Measurements from ENCODE around the gene AGER.

AGER gene

GRCh38 chr6:32137454-32137853, 46.6 kb downstream of the AGER start:
- Histone ChIP-seq H3K27me3 (no peaks in the 10 kb centered on the region), H4K20me1 (no peaks in the 10 kb centered on the region), H3K4me1 (no peaks in the 10 kb centered on the region), H3K36me3 (no peaks in the 10 kb centered on the region), H3K27ac (no peak overlapping the region), H3K9ac (no peak overlapping the region), H3K4me3 (no peak overlapping the region), H3K9me3 (no peaks in the 10 kb centered on the region), H3K4me2 (no peak overlapping the region)
- no peak for TF ChIP-seq Cebpa-rat (IDR thresholded peaks at IDR 0.05)

GRCh38 chr6:32133786-32134185, 50.3 kb downstream of the AGER start:
- H3K4me3 ChIP-seq, result no peak overlapping the region
- H4K20me1 ChIP-seq, result no peaks in the 10 kb centered on the region
- no peak overlapping the region for H3K4me2 ChIP-seq
- H3K27ac ChIP-seq, result no peak overlapping the region
- H3K4me1 ChIP-seq, result peaks cover 11% of the 10 kb centered on the region
- H3K36me3 ChIP-seq, result no peaks in the 10 kb centered on the region
- no peak for TF ChIP-seq Cebpa-rat (IDR thresholded peaks at IDR 0.05)
- H3K27me3 ChIP-seq, result no peaks in the 10 kb centered on the region
- no peak overlapping the region for H3K9ac ChIP-seq
- no peaks in the 10 kb centered on the region for H3K9me3 ChIP-seq

- no peaks in the 10 kb centered on the region for H3K36me3 ChIP-seq
- no peak for TF ChIP-seq Cebpa-rat (IDR thresholded peaks at IDR 0.05)
- no peak overlapping the region for H3K9ac ChIP-seq
- H3K9me3 ChIP-seq, result no peaks in the 10 kb centered on the region
- H3K27me3 ChIP-seq, result no peaks in the 10 kb centered on the region
- peaks cover 20% of the 10 kb centered on the region for H3K4me1 ChIP-seq
- H4K20me1 ChIP-seq, result no peaks in the 10 kb centered on the region
- no peak overlapping the region for H3K4me2 ChIP-seq
- no peak overlapping the region for H3K4me3 ChIP-seq
- H3K27ac ChIP-seq, result no peak overlapping the region
These were observed 51.9 kb downstream of the AGER start for GRCh38 chr6:32132110-32132509.

- no peak overlapping the region for H3K4me3 ChIP-seq
- H3K9ac ChIP-seq, result no peak overlapping the region
- H3K27me3 ChIP-seq, result no peaks in the 10 kb centered on the region
- no peak for TF ChIP-seq Cebpa-rat (IDR thresholded peaks at IDR 0.05)
- peaks cover 4% of the 10 kb centered on the region; the same call in 1 of the 2 replicates for H3K36me3 ChIP-seq
- H4K20me1 ChIP-seq, result no peaks in the 10 kb centered on the region
- no peak overlapping the region for H3K4me2 ChIP-seq
- no peak overlapping the region for H3K27ac ChIP-seq
- H3K9me3 ChIP-seq, result no peaks in the 10 kb centered on the region
- H3K4me1 ChIP-seq, result peaks cover 26% of the 10 kb centered on the region
These were observed 52.6 kb downstream of the AGER start for GRCh38 chr6:32131439-32131948.
